Left lung (tissue), 10 donors: ENCODE data around the gene TRIM65. TPM values are rescaled to one million over a fixed set of nuclear protein-coding genes. Genes with fewer than 3 reads are reported as not detected.
"Not testable (repeated sequence)": the region's sequence is repeated elsewhere in the genome, so short reads cannot be mapped to it uniquely, and the experiment has no call there.

Experiments
- ATAC-seq: fragments of 200-7000 bp; cut with Tn5 transposase; one replicate; pipeline ENCODE4 v1.9.1; 2020; ENCODE audit warnings: moderate library complexity
- DNase-seq, 4 donors: peaks; one replicate each; pipeline ENCODE4 v3.0.0-alpha.2; 2013 to 2020
- H3K27ac ChIP-seq, 2 donors: fragments of 200-600 bp; sonication (generic) in 1 of 2; one replicate each; pipeline versions ENCODE4 v1.5.0 to v1.8.0; 2020 to 2021
- H3K27me3 ChIP-seq, 2 donors: fragments of 200-600 bp; sonication (generic) in 1 of 2; one replicate each; pipeline versions ENCODE4 v1.5.0 to v1.8.0; 2020 to 2021
- H3K36me3 ChIP-seq, 2 donors: fragments of 200-600 bp; sonication (generic) in 1 of 2; one replicate each; pipeline versions ENCODE4 v1.5.0 to v1.8.0; 2020 to 2021
- H3K4me1 ChIP-seq, 2 donors: fragments of 200-600 bp; one replicate each; pipeline ENCODE4 v1.8.0; 2021
- H3K4me3 ChIP-seq, 2 donors: fragments of 200-600 bp; sonication (generic) in 1 of 2; one replicate each; pipeline versions ENCODE4 v1.5.0 to v1.8.0; 2020 to 2021; ENCODE audit warnings: mild to moderate bottlenecking in 1 of 2
- H3K9me3 ChIP-seq, 2 donors: fragments of 200-600 bp; sonication (generic) in 1 of 2; one replicate each; pipeline versions ENCODE4 v1.5.0 to v1.8.0; 2020 to 2021
- CTCF ChIP-seq, 2 donors: fragments of 200-600 bp; sonication (generic) in 1 of 2; IDR thresholded peaks; one replicate each; pipeline versions ENCODE4 v1.5.0 to v1.8.0; 2021; ENCODE audit warnings: antibody characterized with exemption in 2 of 2
- intact Hi-C, 2 donors: fragments of 100-400 bp; cut with DNase I; formaldehyde crosslinking; loops; one replicate each; pipeline versions ENCODE4 v1.11.2 to v1.14.2; 2022
- polyA plus RNA-seq, 6 donors: library from polyadenylated mRNA; unstranded; fragments of 120-200 nt; gene quantifications; one replicate each; pipeline ENCODE4 v1.2.1, GENCODE V29; 2013; ENCODE audit not compliant: insufficient read length in 6 of 6
- total RNA-seq, 2 donors: library from RNA; stranded (reverse); fragmentation: NEBNext Ultra II Directional; extraction: Animal tissue kit (Norgen Biotek cat#: 25700); gene quantifications; one replicate each; pipeline ENCODE4 v1.2.1, GENCODE V29; 2021
- donor health status: DM: no; HTN: yes; CAD: no.
- donor health status: DM: no; HTN: no; CAD: no.

The TRIM65 gene
- total and polyA plus RNA-seq, 8 donors = 15.8 to 35.1 (median 20.0) TPM

GRCh38 chr17:75888484-75888883 is 8.3 kb downstream of the TRIM65 start:
- DNase-seq = no peak
- H3K27me3 ChIP-seq = no peaks in the 10 kb centered on the region
- H3K4me1 ChIP-seq = peaks cover 0 to 2% of the 10 kb centered on the region in 2 donors
- no peak overlapping the region for H3K27ac ChIP-seq
- H3K9me3 ChIP-seq = no peaks in the 10 kb centered on the region
- intact Hi-C loops = no loop called here
- H3K4me3 ChIP-seq = no peak overlapping the region
- ATAC-seq = no peak
- TF ChIP-seq CTCF (IDR thresholded peaks at IDR 0.05) = no peak
- peaks cover 0 to 46% of the 10 kb centered on the region in 2 donors for H3K36me3 ChIP-seq

GRCh38 chr17:75885860-75886259 is 10.9 kb downstream of the TRIM65 start:
- H3K9me3 ChIP-seq, intact Hi-C loops: not testable (repeated sequence)

GRCh38 chr17:75885431-75885830 is 11.3 kb downstream of the TRIM65 start:
- ATAC-seq (no peak), DNase-seq (no peak)
- Histone ChIP-seq H3K9me3 (no peaks in the 10 kb centered on the region), H3K36me3 (peaks cover 0 to 18% of the 10 kb centered on the region in 2 donors), H3K27ac (no peak overlapping the region), H3K4me1 (no peaks in the 10 kb centered on the region), H3K4me3 (no peak overlapping the region), H3K27me3 (no peaks in the 10 kb centered on the region)
- TF ChIP-seq CTCF (IDR thresholded peaks at IDR 0.05) = no peak
- intact Hi-C loops = no loop called here

More at GRCh38 chr17:75885860-75886259, 10.9 kb downstream of the TRIM65 start:
- not testable (repeated sequence) for H3K27ac ChIP-seq, DNase-seq, H3K27me3 ChIP-seq, ATAC-seq, H3K4me3 ChIP-seq, H3K4me1 ChIP-seq
- H3K36me3 ChIP-seq = peaks cover 0 to 22% of the 10 kb centered on the region in 2 donors

GRCh38 chr17:75881678-75882454 is 14.9 kb downstream of the TRIM65 start:
- ATAC-seq (no peak), DNase-seq (no peak)
- Histone ChIP-seq H3K9me3 (no peaks in the 10 kb centered on the region), H3K4me1 (peaks cover 2 to 26% of the 10 kb centered on the region in 2 donors), H3K4me3 (no peak overlapping the region), H3K27me3 (peaks cover 0 to 25% of the 10 kb centered on the region in 2 donors), H3K27ac (no peak overlapping the region), H3K36me3 (no peaks in the 10 kb centered on the region)
- TF ChIP-seq CTCF (IDR thresholded peaks at IDR 0.05) = no peak
- intact Hi-C loops = no loop called here

GRCh38 chr17:75880266-75880665 is 16.5 kb downstream of the TRIM65 start:
- DNase-seq (no peak), ATAC-seq (no peak)
- intact Hi-C loops = no loop called here

More at GRCh38 chr17:75880266-75880665, 16.5 kb downstream of the TRIM65 start:
- Histone ChIP-seq H3K27me3 (peaks cover 0 to 39% of the 10 kb centered on the region in 2 donors), H3K27ac (no peak overlapping the region), H3K4me1 (peaks cover 18 to 42% of the 10 kb centered on the region in 2 donors), H3K36me3 (peaks cover 0 to 7% of the 10 kb centered on the region in 2 donors), H3K4me3 (no peak overlapping the region), H3K9me3 (no peaks in the 10 kb centered on the region)
- TF ChIP-seq CTCF (IDR thresholded peaks at IDR 0.05) = no peak
